A549 (cell line): ENCODE data around the gene JHY. TPM values are rescaled to one million over a fixed set of nuclear protein-coding genes. Genes with fewer than 3 reads are reported as not detected.

Source experiments
- ATAC-seq, 2 experiments: fragments of 200-7000 bp in 1 of 2; fragments of >200 bp in 1 of 2; cut with Nextera tagmentation in 1 of 2; cut with Tn5 transposase in 1 of 2; 3 replicates each; pipeline versions ENCODE4 v1.8.0 to v1.9.1; 2018 to 2020; ENCODE audit warnings: mild to moderate bottlenecking in 1 of 2, moderate library complexity in 1 of 2
- CTCF ChIA-PET: fragments of 300-600 bp; sonication (Branson Sonifier 250); formaldehyde crosslinking; extraction: SDS; loops from one replicate; lab custom pipeline; 2021; ENCODE audit warnings: antibody characterized with exemption, inconsistent platforms; lab: Yijun Ruan, JAX
- POLR2A ChIA-PET: fragments of 350-600 bp; formaldehyde crosslinking; extraction: SDS; loops from one replicate; lab custom pipeline; 2021; ENCODE audit warnings: antibody characterized with exemption, inconsistent platforms; lab: Yijun Ruan, JAX
- DNase-seq, 2 experiments: peaks; one replicate each; pipeline versions ENCODE4 v3.0.0 to v3.0.0-alpha.2; 2011 to 2016; ENCODE audit warnings: low read depth in 1 of 2, low spot score in 1 of 2
- FAIRE-seq: peaks from 2 replicates; lab custom pipeline; 2011; peaks lifted over from hg19 to GRCh38; lab: Jason Lieb, UNC
- H3K27ac ChIP-seq, 2 experiments: fragments of >200 bp; sonication (Bioruptor Twin); formaldehyde crosslinking; 3 replicates each; pipeline ENCODE4 v1.5.1; 2016 to 2017
- H3K4me1 ChIP-seq: fragments of >200 bp; sonication (Bioruptor Twin); formaldehyde crosslinking; 3 replicates; pipeline ENCODE4 v1.6.1; 2016
- H3K4me2 ChIP-seq: fragments of >200 bp; sonication (Bioruptor Twin); formaldehyde crosslinking; 3 replicates; pipeline ENCODE4 v1.6.1; 2016
- H3K4me3 ChIP-seq: fragments of >200 bp; sonication (Bioruptor Twin); formaldehyde crosslinking; 3 replicates; pipeline ENCODE4 v1.5.1; 2016
- H3K9me3 ChIP-seq: fragments of >200 bp; sonication (Bioruptor Twin); formaldehyde crosslinking; 3 replicates; pipeline ENCODE4 v1.6.1; 2016
- ATOH8 ChIP-seq: fragments of 250-450 bp; sonication (Bioruptor Pico); IDR thresholded peaks from 2 replicates; pipeline ENCODE4 v1.5.0; 2020; ENCODE audit warnings: low read depth, mild to moderate bottlenecking, moderate library complexity
- BCL3 ChIP-seq: fragments of >200 bp; sonication (Bioruptor Twin); formaldehyde crosslinking; IDR thresholded peaks from 3 replicates; pipeline ENCODE4 v1.6.1; 2016
- CBX8 ChIP-seq: fragments of 200-600 bp; sonication (generic); IDR thresholded peaks from 2 replicates; pipeline ENCODE4 v1.6.1; 2016
- EHF ChIP-seq: fragments of 250-450 bp; sonication (Bioruptor Pico); IDR thresholded peaks from 2 replicates; pipeline ENCODE4 v1.5.0; 2020; ENCODE audit warnings: mild to moderate bottlenecking
- EP300 ChIP-seq, 2 experiments: fragments of >200 bp; sonication (Bioruptor Twin); formaldehyde crosslinking; IDR thresholded peaks; 2 replicates in 1 of 2; 3 replicates in 1 of 2; pipeline ENCODE4 v1.6.1; 2016 to 2017
- HES2 ChIP-seq: fragments of >200 bp; sonication (Bioruptor Twin); formaldehyde crosslinking; IDR thresholded peaks from 2 replicates; pipeline ENCODE4 v1.6.1; 2016
- HOXA7 ChIP-seq: fragments of 250-450 bp; sonication (Bioruptor Pico); IDR thresholded peaks from 2 replicates; pipeline ENCODE4 v1.5.0; 2020; ENCODE audit warnings: mild to moderate bottlenecking, moderate library complexity
- HOXB5 ChIP-seq: fragments of 250-450 bp; sonication (Bioruptor Pico); IDR thresholded peaks from 2 replicates; pipeline ENCODE4 v1.5.0; 2020; ENCODE audit warnings: mild to moderate bottlenecking, moderate library complexity
- KDM1A ChIP-seq: fragments of 200-600 bp; sonication (generic); IDR thresholded peaks from 2 replicates; pipeline ENCODE4 v1.6.1; 2016; ENCODE audit warnings: low read depth, mild to moderate bottlenecking
- MAX ChIP-seq: IDR thresholded peaks from 2 replicates; pipeline ENCODE4 v1.6.1; 2012
- MAZ ChIP-seq: fragments of 150-350 bp; IDR thresholded peaks from 2 replicates; pipeline ENCODE4 v1.6.1; 2014; ENCODE audit warnings: antibody characterized with exemption, low read depth, low read length, borderline replicate concordance
- RAD21 ChIP-seq, 2 experiments: fragments of >200 bp in 1 of 2; sonication (Bioruptor Twin) in 1 of 2; formaldehyde crosslinking in 1 of 2; IDR thresholded peaks in 1 of 2; conservative IDR thresholded peaks in 1 of 2; 2 replicates in 1 of 2; 3 replicates in 1 of 2; pipeline ENCODE4 v1.6.1; 2012 to 2018; ENCODE audit warnings: inconsistent platforms in 1 of 2
- RARB ChIP-seq: fragments of 250-450 bp; sonication (Bioruptor Pico); IDR thresholded peaks from 2 replicates; pipeline ENCODE4 v1.8.0; 2021; ENCODE audit warnings: mild to moderate bottlenecking, moderate library complexity
- RCOR1 ChIP-seq: fragments of 150-350 bp; IDR thresholded peaks from 2 replicates; pipeline ENCODE4 v1.6.1; 2014; ENCODE audit warnings: antibody characterized with exemption, low read length, low read depth
- RFX5 ChIP-seq: fragments of 450-650 bp; IDR thresholded peaks from 2 replicates; pipeline ENCODE4 v1.7.1; 2014; ENCODE audit warnings: antibody characterized with exemption, mild to moderate bottlenecking, moderate library complexity
- TP53 ChIP-seq: fragments of 250-450 bp; sonication (Bioruptor Pico); IDR thresholded peaks from 2 replicates; pipeline ENCODE4 v1.5.0; 2021; ENCODE audit warnings: mild to moderate bottlenecking, moderate library complexity
- ZC3H11A ChIP-seq: fragments of 450-650 bp; IDR thresholded peaks from 2 replicates; pipeline ENCODE4 v1.6.1; 2014; ENCODE audit warnings: antibody characterized with exemption, mild to moderate bottlenecking
- ZFP36 ChIP-seq: fragments of 450-650 bp; IDR thresholded peaks from 2 replicates; pipeline ENCODE4 v1.6.1; 2014; ENCODE audit warnings: borderline replicate concordance; ENCODE audit not compliant: partially characterized antibody
- WGBS: methylation state at CpG from one replicate; pipeline ENCODE4 v1.1.6; 2017; ENCODE audit errors: missing lambda C conversion rate; 5-methylcytosine and 5-hydroxymethylcytosine counted together
- polyA plus RNA-seq, 4 experiments: library from polyadenylated mRNA; depleted of rRNA in 3 of 4; stranded (reverse); fragments of >200 nt; fragmentation: RNase III in 1 of 4; extraction: RNeasy Plus Mini Kit Qiagen cat#74134 plus additional on column Dnase treatment in 1 of 4; gene quantifications; 2 replicates in 3 of 4; 3 replicates in 1 of 4; pipeline ENCODE4 v1.2.3, GENCODE V29; 2011 to 2017
- TF ChIP-seq, protein P1 (sequence below): IDR thresholded peaks from 2 replicates; pipeline ENCODE4 v1.6.1; 2012; ENCODE audit warnings: low read depth, borderline replicate concordance
- TF ChIP-seq, protein P2 (sequence below): fragments of >200 bp; sonication (Bioruptor Twin); formaldehyde crosslinking; IDR thresholded peaks from 3 replicates; pipeline ENCODE4 v1.5.1; 2016

The JHY gene
- polyA plus RNA-seq, 2 of the 4 experiments (the other 2 are of a cell fraction) = 3.4 to 6.9 TPM

- ATAC-seq (no peak), FAIRE-seq (no peak), DNase-seq (no peak)
- Histone ChIP-seq H3K27ac (no peak overlapping the region), H3K4me3 (no peak overlapping the region), H3K9me3 (no peaks in the 10 kb centered on the region), H3K4me2 (no peak overlapping the region), H3K4me1 (no peaks in the 10 kb centered on the region)
- 85% methylated on average over 2 of the region's 2 CpGs for WGBS
- CTCF ChIA-PET = no interaction called here
- POLR2A ChIA-PET = no interaction called here
- TF ChIP-seq, protein P1, sequence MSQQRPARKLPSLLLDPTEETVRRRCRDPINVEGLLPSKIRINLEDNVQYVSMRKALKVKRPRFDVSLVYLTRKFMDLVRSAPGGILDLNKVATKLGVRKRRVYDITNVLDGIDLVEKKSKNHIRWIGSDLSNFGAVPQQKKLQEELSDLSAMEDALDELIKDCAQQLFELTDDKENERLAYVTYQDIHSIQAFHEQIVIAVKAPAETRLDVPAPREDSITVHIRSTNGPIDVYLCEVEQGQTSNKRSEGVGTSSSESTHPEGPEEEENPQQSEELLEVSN = no peak
- no peak for TF ChIP-seq RAD21 (conservative IDR thresholded peaks at IDR 0.05 in 1 of 2, IDR thresholded peaks at IDR 0.05 in 1 of 2)
- TF ChIP-seq MAZ = no peak
- TF ChIP-seq RARB (CRISPR knock-in tag) = no peak
- no peak for TF ChIP-seq RFX5
- no peak for TF ChIP-seq HES2
- no peak for TF ChIP-seq BCL3
- no peak for TF ChIP-seq TP53 (CRISPR knock-in tag)
- TF ChIP-seq EP300 (IDR thresholded peaks at IDR 0.05) = no peak
- no peak for TF ChIP-seq EHF (CRISPR knock-in tag)
- no peak for TF ChIP-seq ZC3H11A
- TF ChIP-seq HOXA7 = no peak
- no peak for TF ChIP-seq KDM1A
- no peak for TF ChIP-seq RCOR1
- no peak for TF ChIP-seq ZFP36
- no peak for TF ChIP-seq MAX
- TF ChIP-seq HOXB5 (CRISPR knock-in tag) = no peak
- TF ChIP-seq, protein P2, sequence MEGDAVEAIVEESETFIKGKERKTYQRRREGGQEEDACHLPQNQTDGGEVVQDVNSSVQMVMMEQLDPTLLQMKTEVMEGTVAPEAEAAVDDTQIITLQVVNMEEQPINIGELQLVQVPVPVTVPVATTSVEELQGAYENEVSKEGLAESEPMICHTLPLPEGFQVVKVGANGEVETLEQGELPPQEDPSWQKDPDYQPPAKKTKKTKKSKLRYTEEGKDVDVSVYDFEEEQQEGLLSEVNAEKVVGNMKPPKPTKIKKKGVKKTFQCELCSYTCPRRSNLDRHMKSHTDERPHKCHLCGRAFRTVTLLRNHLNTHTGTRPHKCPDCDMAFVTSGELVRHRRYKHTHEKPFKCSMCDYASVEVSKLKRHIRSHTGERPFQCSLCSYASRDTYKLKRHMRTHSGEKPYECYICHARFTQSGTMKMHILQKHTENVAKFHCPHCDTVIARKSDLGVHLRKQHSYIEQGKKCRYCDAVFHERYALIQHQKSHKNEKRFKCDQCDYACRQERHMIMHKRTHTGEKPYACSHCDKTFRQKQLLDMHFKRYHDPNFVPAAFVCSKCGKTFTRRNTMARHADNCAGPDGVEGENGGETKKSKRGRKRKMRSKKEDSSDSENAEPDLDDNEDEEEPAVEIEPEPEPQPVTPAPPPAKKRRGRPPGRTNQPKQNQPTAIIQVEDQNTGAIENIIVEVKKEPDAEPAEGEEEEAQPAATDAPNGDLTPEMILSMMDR = no peak
- no peak for TF ChIP-seq ATOH8 (CRISPR knock-in tag)
- no peak for TF ChIP-seq CBX8
Measured at GRCh38 chr11:122938557-122938956, 56.0 kb downstream of the JHY start.

- Histone ChIP-seq H3K27ac (no peak overlapping the region), H3K9me3 (no peaks in the 10 kb centered on the region), H3K4me1 (no peaks in the 10 kb centered on the region), H3K4me2 (no peak overlapping the region), H3K4me3 (no peak overlapping the region)
- TF ChIP-seq, protein P2 = no peak
- ChIA-PET CTCF (interaction anchor here (0.6 to 1.2 kb wide), 3 partner anchors 10 to 314 kb away, joined by 3 to 4 read pairs (median 4); no protein-coding TSS in a partner anchor), POLR2A (no interaction called here)
- ATAC-seq (no peak), FAIRE-seq (no peak), DNase-seq (no peak)
- WGBS = 40% methylated on average over 2 of the region's 2 CpGs
Measured at GRCh38 chr11:122951211-122951610, 68.7 kb downstream of the JHY start.
